HG02943 (cell line): Measurements from ENCODE around the gene MYH13.

Experiments used
- ATAC-seq: cut with Tn5 transposase; IDR thresholded peaks from one replicate; pipeline ENCODE4 v1.9.1; 2021; ENCODE audit warnings: mild to moderate bottlenecking, low read depth, moderate library complexity; ENCODE audit not compliant: unreplicated experiment

MYH13 gene

GRCh38 chr17:10349403-10349802 is 23.4 kb downstream of the MYH13 start:
- no peak for ATAC-seq

DNA sequence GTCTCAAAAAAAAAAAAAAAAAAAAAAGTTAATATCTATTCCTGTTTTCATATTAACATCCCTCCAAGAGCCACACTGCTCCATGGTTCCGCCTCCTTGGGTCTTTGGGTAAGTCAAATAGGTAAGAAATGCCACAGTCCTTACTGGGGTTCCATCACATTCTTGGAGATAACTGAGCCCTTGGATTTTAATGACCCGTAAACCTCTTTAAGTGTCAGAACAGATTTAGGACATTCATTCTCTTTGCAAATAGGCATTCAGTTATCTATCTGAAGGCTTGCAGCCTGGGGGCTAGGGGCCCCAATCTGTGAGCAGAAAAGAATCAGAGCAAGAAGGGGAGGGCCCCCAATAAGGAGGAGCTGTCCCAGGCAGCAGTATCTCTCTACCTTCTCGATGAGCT is 28.0 kb downstream of the MYH13 start:
- ATAC-seq, result no peak

DNA sequence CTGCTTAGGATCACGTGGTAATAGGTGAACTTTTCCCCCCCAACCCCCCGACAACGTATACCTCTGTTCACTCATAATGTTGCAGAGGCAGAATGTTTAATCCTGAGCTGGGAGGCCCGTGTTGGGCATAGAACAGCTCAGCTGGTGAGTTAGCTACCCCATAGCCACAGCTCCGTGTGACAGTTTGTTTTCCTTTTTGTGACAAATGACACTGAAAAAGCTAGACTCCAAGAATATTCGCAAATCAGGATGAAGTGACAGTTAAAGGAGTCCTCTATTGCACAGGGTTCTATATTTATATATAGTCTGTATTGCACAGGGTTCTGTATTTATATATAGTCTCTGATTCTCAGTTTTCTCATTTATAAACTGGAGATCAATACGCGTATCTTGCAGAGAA is 33.8 kb downstream of the MYH13 start:
- ATAC-seq, result no peak

DNA sequence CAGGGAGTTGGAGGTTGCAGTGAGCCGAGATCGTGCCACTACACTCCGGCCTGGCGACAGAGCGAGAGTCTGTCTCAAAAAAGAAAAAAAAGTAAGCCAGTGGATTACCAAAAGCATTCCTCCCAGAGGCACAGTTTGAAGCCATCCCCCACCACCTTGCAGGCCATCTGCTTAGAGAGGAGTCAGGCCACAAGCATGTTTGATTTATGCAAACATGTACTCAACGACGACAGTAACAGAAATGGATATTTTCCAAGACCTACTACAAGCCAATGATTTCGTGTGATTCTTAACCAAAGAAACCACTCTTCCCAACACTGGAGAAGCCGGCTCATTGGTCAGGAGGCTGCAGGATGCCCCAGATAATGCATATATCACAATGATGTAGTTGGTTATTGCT is 34.8 kb downstream of the MYH13 start:
- ATAC-seq, result no peak

DNA sequence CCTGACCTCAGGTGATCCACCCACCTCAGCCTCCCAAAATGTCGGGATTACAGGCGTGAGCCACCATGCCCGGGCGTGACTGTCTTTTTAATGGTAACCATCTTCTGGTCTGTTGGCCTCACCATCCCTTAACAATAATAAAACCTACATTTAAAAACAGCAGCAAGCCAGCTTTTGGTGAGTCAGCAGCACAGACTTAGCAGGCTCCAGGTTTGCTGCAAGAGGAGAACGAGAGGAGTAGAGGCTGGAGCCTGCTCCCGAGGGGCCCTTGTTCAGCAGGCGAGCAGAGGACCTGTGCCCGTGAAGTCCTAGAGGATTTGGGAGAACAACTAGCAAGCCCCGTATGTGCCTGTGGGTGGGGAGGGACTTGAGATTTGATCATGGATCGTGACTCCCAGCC is 35.7 kb downstream of the MYH13 start:
- ATAC-seq, result no peak

GRCh38 chr17:10336393-10336792 is 36.4 kb downstream of the MYH13 start:
- no peak for ATAC-seq

GRCh38 chr17:10332515-10332914 is 40.3 kb downstream of the MYH13 start:
- no peak for ATAC-seq

- no peak for ATAC-seq
These were observed 43.6 kb downstream of the MYH13 start for GRCh38 chr17:10328971-10329923.

- no peak for ATAC-seq
These were observed 44.6 kb downstream of the MYH13 start for GRCh38 chr17:10328206-10328605.

DNA sequence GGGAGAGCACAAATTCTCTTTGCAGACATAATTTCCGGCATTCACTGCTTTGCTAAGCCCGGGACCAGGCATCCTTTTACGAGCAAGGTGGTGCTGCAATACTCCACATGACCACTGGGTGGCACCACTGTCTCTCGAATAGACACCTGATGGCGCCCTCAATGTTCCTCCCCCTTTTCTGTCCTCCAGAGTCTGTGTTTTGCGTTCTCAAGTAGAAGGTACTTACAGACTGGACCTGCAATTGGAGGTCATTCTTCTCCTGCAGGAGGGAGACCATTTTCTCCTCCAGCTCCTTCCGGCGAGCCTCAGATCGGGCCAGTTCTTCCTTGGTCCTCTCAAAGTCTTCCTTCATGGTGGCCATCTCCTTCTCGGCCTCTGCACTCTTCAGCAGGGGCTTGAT is 45.2 kb downstream of the MYH13 start:
- no peak for ATAC-seq

- ATAC-seq, result no peak
These were observed 47.6 kb downstream of the MYH13 start for GRCh38 chr17:10325031-10325695.

- no peak for ATAC-seq
These were observed 48.8 kb downstream of the MYH13 start for GRCh38 chr17:10323812-10324610.

- no peak for ATAC-seq
These were observed 54.3 kb downstream of the MYH13 start for GRCh38 chr17:10318535-10318934.

- ATAC-seq, result no peak
These were observed 55.3 kb downstream of the MYH13 start for GRCh38 chr17:10317543-10317834.

DNA sequence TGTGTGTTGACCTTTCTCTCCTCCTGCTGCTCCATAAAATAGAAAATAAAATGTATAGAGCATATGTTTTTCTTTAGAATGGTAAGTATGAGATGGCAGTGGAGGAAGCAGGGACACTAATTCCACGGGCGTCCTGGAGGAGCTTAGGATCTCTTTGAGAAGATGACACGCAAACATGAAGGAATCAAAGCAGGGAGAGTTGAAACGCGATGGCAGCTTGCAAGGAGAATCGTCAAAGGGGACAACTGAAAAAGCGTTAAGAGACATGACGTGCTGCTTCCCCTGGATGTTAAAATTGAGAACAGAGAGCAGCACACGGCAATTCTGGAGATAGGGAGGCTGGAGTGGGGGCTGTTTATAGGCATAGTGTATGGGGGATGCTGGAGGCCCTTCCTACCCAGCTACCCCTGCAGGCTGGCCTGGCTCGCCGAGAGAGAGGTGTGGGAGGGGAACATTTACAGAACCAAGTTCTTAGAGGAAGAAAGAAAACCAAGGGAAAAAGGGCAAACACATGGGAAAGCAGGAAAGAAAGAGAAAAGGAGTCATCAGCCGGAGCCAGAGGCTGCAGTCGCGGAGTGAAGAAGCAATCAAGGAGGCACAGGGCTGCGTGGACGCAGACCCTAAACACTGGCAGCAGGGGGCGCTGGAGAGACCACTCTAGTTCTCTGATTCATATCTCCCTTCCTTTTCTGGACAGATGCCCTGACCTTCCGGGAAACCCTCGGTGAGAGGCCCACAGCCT is 55.8 kb downstream of the MYH13 start:
- ATAC-seq, result no peak

DNA sequence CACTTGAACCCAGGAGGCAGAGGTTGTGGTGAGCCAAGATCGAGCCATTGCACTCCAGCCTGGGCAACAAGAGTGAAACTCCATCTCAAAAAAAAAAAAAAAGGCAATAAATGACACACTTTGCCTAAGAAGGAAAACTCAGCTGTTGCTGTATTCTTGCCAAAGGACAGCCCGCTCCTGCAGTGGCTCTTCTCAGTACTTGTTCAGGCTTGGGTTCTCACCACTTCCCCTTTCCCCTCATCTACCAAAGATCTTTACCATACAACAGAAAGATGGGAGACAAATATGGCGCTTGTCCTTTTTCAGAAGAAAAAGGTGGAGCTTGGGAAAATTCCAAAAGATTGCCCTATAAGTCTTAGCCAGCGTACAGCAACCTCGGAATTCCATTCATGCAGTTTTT is 58.5 kb downstream of the MYH13 start:
- ATAC-seq, result no peak

DNA sequence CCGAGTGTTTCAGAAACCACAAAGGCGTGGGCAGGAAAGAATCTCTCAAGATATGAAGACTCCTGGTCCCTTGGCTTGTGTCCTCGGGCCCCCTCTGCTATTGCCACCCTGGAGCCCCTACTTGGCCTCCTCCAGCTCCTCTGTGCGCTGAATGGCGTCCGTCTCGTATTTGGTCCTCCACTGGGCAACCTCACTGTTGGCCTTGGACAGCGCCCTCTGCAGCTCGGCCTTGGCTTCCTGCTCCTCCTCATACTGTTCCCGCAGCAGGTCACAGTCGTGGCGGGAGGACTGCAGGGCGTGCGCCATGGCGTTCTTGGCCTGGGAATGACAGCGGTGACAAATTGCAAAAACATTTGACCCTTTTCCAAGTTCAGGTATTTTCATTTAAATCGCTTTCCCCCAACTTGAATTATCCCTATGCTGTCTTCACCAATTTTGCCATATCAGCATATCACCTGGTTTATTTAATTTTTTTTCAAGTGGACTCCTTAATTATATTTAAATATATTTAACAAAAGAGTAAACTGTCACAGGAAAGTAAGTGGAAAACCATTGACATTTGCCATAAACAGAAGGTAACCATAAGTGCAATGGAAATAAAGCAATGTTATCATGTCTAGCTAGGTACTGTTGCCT is 59.7 kb downstream of the MYH13 start:
- ATAC-seq, result no peak

- no peak for ATAC-seq
These were observed 61.7 kb downstream of the MYH13 start for GRCh38 chr17:10311131-10311530.

GRCh38 chr17:10309003-10309974 is 63.5 kb downstream of the MYH13 start:
- ATAC-seq, result no peak
